ENCODE measurements around the gene ST3GAL3.

GRCh38 chr1:43689289-43689688, 18.0 kb upstream of the ST3GAL3 start:
- no peak for TF ChIP-seq FOXK2 (IDR thresholded peaks at IDR 0.05)
- TF ChIP-seq HDGF (IDR thresholded peaks at IDR 0.05; ENCODE audit: borderline replicate concordance): no peak
- TF ChIP-seq TARDBP (IDR thresholded peaks at IDR 0.05): no peak
- TF ChIP-seq LEF1 (IDR thresholded peaks at IDR 0.05; ENCODE audit: borderline replicate concordance): no peak
- no peak for TF ChIP-seq NFRKB (IDR thresholded peaks at IDR 0.05)
- no peak for TF ChIP-seq L3MBTL2 (conservative IDR thresholded peaks at IDR 0.05)
- no peak for TF ChIP-seq SP1 (IDR thresholded peaks at IDR 0.05)
- TF ChIP-seq ARNT (IDR thresholded peaks at IDR 0.05): no peak
- TF ChIP-seq, protein P1, sequence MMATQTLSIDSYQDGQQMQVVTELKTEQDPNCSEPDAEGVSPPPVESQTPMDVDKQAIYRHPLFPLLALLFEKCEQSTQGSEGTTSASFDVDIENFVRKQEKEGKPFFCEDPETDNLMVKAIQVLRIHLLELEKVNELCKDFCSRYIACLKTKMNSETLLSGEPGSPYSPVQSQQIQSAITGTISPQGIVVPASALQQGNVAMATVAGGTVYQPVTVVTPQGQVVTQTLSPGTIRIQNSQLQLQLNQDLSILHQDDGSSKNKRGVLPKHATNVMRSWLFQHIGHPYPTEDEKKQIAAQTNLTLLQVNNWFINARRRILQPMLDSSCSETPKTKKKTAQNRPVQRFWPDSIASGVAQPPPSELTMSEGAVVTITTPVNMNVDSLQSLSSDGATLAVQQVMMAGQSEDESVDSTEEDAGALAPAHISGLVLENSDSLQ (IDR thresholded peaks at IDR 0.05): no peak
- no peak for TF ChIP-seq ELF4 (IDR thresholded peaks at IDR 0.05)
